ENCODE results near the gene ADGRB2.

- TF ChIP-seq YY1 (IDR thresholded peaks at IDR 0.05; ENCODE audit: insufficient read depth, insufficient read length) (no peak), ZNF274 (IDR thresholded peaks at IDR 0.05; ENCODE audit: low read depth, low read length) (no peak), SUZ12 (IDR thresholded peaks at IDR 0.05; ENCODE audit: extremely low read depth, insufficient read depth, insufficient read length) (no peak)
Measured at GRCh38 chr1:31790641-31791091, 26.5 kb upstream of the ADGRB2 start.
